ENCODE data around the gene NFIX. TPM values are rescaled to one million over a fixed set of nuclear protein-coding genes. Genes with fewer than 3 reads are reported as not detected.
A peak's percentile ranks its signal among the peaks of the same experiment; 100 is the strongest.

Gene NFIX
- total and polyA plus RNA-seq, 9 of the 15 experiments (the other 6 are each of a cell fraction or from before 2014, with no cell fraction given): 0.28 to 26.8 (median 5.4) TPM

DNA sequence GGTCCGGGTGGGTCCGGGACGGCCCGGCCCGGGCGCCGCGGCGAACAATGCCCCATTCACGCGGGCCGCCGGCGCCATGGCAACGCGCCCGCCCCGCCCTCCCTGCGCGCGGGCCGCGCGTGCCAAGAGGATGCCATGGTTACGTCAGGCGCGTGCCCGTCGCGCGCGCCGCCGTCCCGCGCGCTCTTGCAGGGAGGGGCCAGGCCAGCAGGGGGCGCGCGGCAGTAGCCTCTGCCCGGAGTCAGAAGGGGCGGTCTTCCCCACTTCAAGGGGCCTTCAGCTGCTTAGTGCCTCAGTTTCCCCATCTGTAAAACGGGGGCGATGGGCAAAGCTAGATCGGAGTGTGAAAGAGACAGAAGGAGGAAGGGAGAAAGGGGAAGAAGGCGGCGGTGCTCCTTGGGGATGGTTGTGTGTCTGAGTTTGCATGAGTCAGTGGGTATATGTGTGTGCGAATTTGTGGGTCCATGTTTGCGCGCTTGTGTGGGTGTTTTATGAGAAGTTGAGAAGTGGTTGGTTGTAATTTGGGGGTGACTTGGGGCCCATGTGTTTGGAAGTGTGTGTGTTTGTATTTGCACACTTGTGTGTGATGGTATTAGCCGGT, 11.6 kb upstream of the NFIX start (continued):
- TF ChIP-seq, protein P1, sequence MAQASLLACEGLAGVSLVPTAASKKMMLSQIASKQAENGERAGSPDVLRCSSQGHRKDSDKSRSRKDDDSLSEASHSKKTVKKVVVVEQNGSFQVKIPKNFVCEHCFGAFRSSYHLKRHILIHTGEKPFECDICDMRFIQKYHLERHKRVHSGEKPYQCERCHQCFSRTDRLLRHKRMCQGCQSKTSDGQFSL (CRISPR knock-in tag; IDR thresholded peaks at IDR 0.05): no peak
- TF ChIP-seq, protein P1 (tag; IDR thresholded peaks at IDR 0.05): no peak
- TF ChIP-seq, protein P2, sequence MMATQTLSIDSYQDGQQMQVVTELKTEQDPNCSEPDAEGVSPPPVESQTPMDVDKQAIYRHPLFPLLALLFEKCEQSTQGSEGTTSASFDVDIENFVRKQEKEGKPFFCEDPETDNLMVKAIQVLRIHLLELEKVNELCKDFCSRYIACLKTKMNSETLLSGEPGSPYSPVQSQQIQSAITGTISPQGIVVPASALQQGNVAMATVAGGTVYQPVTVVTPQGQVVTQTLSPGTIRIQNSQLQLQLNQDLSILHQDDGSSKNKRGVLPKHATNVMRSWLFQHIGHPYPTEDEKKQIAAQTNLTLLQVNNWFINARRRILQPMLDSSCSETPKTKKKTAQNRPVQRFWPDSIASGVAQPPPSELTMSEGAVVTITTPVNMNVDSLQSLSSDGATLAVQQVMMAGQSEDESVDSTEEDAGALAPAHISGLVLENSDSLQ (IDR thresholded peaks at IDR 0.05): no peak; the same call in 1 of the 2 replicates
- TF ChIP-seq EHMT2 (IDR thresholded peaks at IDR 0.05) (no peak), ZNF695 (CRISPR knock-in tag; IDR thresholded peaks at IDR 0.05) (no peak), HDAC3 (IDR thresholded peaks at IDR 0.05; ENCODE audit: borderline replicate concordance, partially characterized antibody) (no peak), MCM7 (IDR thresholded peaks at IDR 0.05) (no peak), SRSF1 (IDR thresholded peaks at IDR 0.05; ENCODE audit: low read depth, low read length) (no peak), ZNF23 (CRISPR knock-in tag; IDR thresholded peaks at IDR 0.05) (no peak), HNRNPL (IDR thresholded peaks at IDR 0.05; ENCODE audit: low read depth, low read length) (peak; percentile 77; the same call in 1 of the 2 replicates), ZNF316 (IDR thresholded peaks at IDR 0.05) (no peak), SP1 (CRISPR knock-in tag; IDR thresholded peaks at IDR 0.05) (peak; percentile 81), MTF1 (CRISPR knock-in tag; IDR thresholded peaks at IDR 0.05; ENCODE audit: borderline replicate concordance) (no peak), PCBP2 (IDR thresholded peaks at IDR 0.05; ENCODE audit: low read depth, low read length, poor library complexity, severe bottlenecking) (no peak), PURB (CRISPR knock-in tag; IDR thresholded peaks at IDR 0.05; ENCODE audit: low read depth) (no peak)
- TF ChIP-seq, protein P3, sequence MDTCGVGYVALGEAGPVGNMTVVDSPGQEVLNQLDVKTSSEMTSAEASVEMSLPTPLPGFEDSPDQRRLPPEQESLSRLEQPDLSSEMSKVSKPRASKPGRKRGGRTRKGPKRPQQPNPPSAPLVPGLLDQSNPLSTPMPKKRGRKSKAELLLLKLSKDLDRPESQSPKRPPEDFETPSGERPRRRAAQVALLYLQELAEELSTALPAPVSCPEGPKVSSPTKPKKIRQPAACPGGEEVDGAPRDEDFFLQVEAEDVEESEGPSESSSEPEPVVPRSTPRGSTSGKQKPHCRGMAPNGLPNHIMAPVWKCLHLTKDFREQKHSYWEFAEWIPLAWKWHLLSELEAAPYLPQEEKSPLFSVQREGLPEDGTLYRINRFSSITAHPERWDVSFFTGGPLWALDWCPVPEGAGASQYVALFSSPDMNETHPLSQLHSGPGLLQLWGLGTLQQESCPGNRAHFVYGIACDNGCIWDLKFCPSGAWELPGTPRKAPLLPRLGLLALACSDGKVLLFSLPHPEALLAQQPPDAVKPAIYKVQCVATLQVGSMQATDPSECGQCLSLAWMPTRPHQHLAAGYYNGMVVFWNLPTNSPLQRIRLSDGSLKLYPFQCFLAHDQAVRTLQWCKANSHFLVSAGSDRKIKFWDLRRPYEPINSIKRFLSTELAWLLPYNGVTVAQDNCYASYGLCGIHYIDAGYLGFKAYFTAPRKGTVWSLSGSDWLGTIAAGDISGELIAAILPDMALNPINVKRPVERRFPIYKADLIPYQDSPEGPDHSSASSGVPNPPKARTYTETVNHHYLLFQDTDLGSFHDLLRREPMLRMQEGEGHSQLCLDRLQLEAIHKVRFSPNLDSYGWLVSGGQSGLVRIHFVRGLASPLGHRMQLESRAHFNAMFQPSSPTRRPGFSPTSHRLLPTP (IDR thresholded peaks at IDR 0.05; ENCODE audit: borderline replicate concordance, extremely low read depth, insufficient read length): no peak
- TF ChIP-seq, protein P4, sequence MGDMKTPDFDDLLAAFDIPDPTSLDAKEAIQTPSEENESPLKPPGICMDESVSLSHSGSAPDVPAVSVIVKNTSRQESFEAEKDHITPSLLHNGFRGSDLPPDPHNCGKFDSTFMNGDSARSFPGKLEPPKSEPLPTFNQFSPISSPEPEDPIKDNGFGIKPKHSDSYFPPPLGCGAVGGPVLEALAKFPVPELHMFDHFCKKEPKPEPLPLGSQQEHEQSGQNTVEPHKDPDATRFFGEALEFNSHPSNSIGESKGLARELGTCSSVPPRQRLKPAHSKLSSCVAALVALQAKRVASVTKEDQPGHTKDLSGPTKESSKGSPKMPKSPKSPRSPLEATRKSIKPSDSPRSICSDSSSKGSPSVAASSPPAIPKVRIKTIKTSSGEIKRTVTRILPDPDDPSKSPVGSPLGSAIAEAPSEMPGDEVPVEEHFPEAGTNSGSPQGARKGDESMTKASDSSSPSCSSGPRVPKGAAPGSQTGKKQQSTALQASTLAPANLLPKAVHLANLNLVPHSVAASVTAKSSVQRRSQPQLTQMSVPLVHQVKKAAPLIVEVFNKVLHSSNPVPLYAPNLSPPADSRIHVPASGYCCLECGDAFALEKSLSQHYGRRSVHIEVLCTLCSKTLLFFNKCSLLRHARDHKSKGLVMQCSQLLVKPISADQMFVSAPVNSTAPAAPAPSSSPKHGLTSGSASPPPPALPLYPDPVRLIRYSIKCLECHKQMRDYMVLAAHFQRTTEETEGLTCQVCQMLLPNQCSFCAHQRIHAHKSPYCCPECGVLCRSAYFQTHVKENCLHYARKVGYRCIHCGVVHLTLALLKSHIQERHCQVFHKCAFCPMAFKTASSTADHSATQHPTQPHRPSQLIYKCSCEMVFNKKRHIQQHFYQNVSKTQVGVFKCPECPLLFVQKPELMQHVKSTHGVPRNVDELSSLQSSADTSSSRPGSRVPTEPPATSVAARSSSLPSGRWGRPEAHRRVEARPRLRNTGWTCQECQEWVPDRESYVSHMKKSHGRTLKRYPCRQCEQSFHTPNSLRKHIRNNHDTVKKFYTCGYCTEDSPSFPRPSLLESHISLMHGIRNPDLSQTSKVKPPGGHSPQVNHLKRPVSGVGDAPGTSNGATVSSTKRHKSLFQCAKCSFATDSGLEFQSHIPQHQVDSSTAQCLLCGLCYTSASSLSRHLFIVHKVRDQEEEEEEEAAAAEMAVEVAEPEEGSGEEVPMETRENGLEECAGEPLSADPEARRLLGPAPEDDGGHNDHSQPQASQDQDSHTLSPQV (IDR thresholded peaks at IDR 0.05): no peak; the same call in 1 of the 2 replicates
- TF ChIP-seq, protein P5, sequence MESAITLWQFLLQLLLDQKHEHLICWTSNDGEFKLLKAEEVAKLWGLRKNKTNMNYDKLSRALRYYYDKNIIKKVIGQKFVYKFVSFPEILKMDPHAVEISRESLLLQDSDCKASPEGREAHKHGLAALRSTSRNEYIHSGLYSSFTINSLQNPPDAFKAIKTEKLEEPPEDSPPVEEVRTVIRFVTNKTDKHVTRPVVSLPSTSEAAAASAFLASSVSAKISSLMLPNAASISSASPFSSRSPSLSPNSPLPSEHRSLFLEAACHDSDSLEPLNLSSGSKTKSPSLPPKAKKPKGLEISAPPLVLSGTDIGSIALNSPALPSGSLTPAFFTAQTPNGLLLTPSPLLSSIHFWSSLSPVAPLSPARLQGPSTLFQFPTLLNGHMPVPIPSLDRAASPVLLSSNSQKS (CRISPR knock-in tag; IDR thresholded peaks at IDR 0.05): no peak
